ENCODE measurements around the gene PARD3. TPM values are rescaled to one million over a fixed set of nuclear protein-coding genes. Genes with fewer than 3 reads are reported as not detected.

PARD3 gene
- total and polyA plus RNA-seq, 10 of the 15 experiments (the other 5 are each of a cell fraction or from before 2014, with no cell fraction given) = 2.6 to 43.1 (median 13.9) TPM

DNA sequence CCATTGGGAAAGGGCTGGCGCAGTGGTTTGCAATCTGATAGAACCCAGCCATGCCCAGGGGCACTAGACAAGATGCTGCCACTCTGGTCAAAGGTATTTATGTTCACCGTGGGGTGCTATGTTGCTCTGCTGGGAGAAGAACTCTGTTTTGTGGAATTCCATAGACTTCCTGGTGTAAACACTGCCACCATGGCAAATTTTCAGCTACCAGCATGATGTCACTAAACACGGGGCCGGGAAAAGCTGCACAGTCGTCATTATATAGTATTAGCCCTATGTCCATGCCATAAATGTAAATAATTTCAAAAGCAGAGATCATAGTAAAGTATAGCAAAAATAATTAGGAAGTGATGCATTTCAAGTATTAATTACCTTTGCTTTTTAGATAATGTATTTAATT, 500.6 kb downstream of the PARD3 start (continued):
- TF ChIP-seq SIX5 (IDR thresholded peaks at IDR 0.05; ENCODE audit: low read depth, low read length, severe bottlenecking) (no peak), PAX8 (IDR thresholded peaks at IDR 0.05) (no peak), RAD21 (IDR thresholded peaks at IDR 0.05; ENCODE audit: insufficient read depth, low read depth, low read length) (no peak), MTA2 (IDR thresholded peaks at IDR 0.05; ENCODE audit: low read depth) (no peak), STAT1 (conservative IDR thresholded peaks at IDR 0.05) (no peak), SUPT20H (IDR thresholded peaks at IDR 0.05; ENCODE audit: borderline replicate concordance, control insufficient read depth, low read depth, low read length) (no peak), NRF1 (conservative IDR thresholded peaks at IDR 0.05; ENCODE audit: low read depth, low read length) (no peak), BMI1 (IDR thresholded peaks at IDR 0.05; ENCODE audit: borderline replicate concordance) (no peak), NR2C2 (IDR thresholded peaks at IDR 0.05; ENCODE audit: borderline replicate concordance, control insufficient read depth, insufficient read length, low read depth) (no peak)

DNA sequence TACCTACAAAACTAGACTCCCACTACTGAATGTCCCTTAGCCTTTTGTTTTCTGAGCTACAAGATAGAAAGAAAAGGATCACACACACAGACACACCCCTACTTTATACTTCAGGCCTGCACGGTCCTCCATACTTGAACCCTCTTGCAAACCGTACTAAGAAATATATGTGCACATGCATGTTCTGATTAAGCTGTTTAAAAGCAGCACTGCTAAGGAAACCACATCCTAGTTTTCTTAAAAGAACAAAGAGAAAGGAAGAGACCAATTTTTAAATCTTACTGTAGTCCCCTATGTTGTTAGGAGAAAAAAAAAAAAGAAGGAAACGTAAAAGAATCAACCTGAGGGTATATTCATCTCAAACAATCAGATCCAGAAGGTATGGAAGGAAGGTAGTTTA, 501.2 kb downstream of the PARD3 start:
- ChIA-PET POLR2A (interaction anchor here (0.6 to 1.1 kb wide), 2 partner anchors 16 to 66 kb away, joined by 3 read pairs; no protein-coding TSS in a partner anchor), CTCF (interaction anchor here (0.8 to 1.7 kb wide), 6 partner anchors 9 to 324 kb away, joined by 3 to 5 read pairs (median 4); no protein-coding TSS in a partner anchor), RAD21 (ENCODE audit: unreplicated experiment) (interaction anchor here (1.5 kb wide), 1 partner anchor 14 kb away, joined by 3 read pairs; no protein-coding TSS in a partner anchor), SMC1A (ENCODE audit: uncharacterized antibody, unreplicated experiment) (interaction anchor here (1.0 to 3.4 kb wide), 5 partner anchors 10 to 89 kb away, joined by 3 to 16 read pairs (median 5); no protein-coding TSS in a partner anchor)
- WGBS (ENCODE audit: insufficient coverage, insufficient replicate concordance, low lambda C conversion rate, missing lambda C conversion rate) = 18% methylated on average over 3 of the region's 3 CpGs
- Histone ChIP-seq H3K4me2 (ENCODE audit: control insufficient read depth, insufficient read depth) (no peak overlapping the region), H3K4me1 (ENCODE audit: control insufficient read depth, insufficient read depth, low read length) (no peaks in the 10 kb centered on the region), H3K27me3 (replicated peaks in 1 of 2; ENCODE audit: control insufficient read depth in 2 of 2, insufficient read depth in 2 of 2, low read length in 1 of 2) (no peaks in the 10 kb centered on the region), H3K79me2 (ENCODE audit: control insufficient read depth, insufficient read depth, low read length) (no peaks in the 10 kb centered on the region), H3K9me3 (replicated peaks; ENCODE audit: control insufficient read depth, insufficient read depth, low read length) (no peaks in the 10 kb centered on the region), H2AFZ (ENCODE audit: control insufficient read depth, low read depth, low read length) (no peak overlapping the region), H3K27ac (ENCODE audit: control insufficient read depth, insufficient read depth) (no peak overlapping the region), H3K4me3 (no peak overlapping the region), H4K20me1 (ENCODE audit: control insufficient read depth, insufficient read depth) (no peaks in the 10 kb centered on the region), H3K9ac (ENCODE audit: control insufficient read depth, insufficient read depth, low read length) (no peak overlapping the region), H3K36me3 (ENCODE audit: control insufficient read depth in 2 of 2, insufficient read depth in 2 of 2, low read length in 1 of 2) (no peaks in the 10 kb centered on the region)
- DNase-seq (ENCODE audit: low read depth, low spot score) (no peak), ATAC-seq (no peak), FAIRE-seq (no peak)
- intact Hi-C loops (cut with micrococcal nuclease; ENCODE audit: unreplicated experiment) (no loop called here), in situ Hi-C loops (cut with MboI) (no loop called here)
- BruUV-seq (replicated peaks) = no TSS peak
- TF ChIP-seq, protein P1, sequence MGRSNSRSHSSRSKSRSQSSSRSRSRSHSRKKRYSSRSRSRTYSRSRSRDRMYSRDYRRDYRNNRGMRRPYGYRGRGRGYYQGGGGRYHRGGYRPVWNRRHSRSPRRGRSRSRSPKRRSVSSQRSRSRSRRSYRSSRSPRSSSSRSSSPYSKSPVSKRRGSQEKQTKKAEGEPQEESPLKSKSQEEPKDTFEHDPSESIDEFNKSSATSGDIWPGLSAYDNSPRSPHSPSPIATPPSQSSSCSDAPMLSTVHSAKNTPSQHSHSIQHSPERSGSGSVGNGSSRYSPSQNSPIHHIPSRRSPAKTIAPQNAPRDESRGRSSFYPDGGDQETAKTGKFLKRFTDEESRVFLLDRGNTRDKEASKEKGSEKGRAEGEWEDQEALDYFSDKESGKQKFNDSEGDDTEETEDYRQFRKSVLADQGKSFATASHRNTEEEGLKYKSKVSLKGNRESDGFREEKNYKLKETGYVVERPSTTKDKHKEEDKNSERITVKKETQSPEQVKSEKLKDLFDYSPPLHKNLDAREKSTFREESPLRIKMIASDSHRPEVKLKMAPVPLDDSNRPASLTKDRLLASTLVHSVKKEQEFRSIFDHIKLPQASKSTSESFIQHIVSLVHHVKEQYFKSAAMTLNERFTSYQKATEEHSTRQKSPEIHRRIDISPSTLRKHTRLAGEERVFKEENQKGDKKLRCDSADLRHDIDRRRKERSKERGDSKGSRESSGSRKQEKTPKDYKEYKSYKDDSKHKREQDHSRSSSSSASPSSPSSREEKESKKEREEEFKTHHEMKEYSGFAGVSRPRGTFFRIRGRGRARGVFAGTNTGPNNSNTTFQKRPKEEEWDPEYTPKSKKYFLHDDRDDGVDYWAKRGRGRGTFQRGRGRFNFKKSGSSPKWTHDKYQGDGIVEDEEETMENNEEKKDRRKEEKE (IDR thresholded peaks at IDR 0.05) = no peak
- TF ChIP-seq MXI1 (IDR thresholded peaks at IDR 0.05; ENCODE audit: low read depth, low read length) (no peak), ATF7 (IDR thresholded peaks at IDR 0.05; ENCODE audit: low read depth) (no peak), YY1 (IDR thresholded peaks at IDR 0.05; ENCODE audit: low read depth, low read length) (no peak), NR2C1 (IDR thresholded peaks at IDR 0.05) (no peak), KAT2A (conservative IDR thresholded peaks at IDR 0.05; ENCODE audit: control insufficient read depth, low read depth, low read length) (no peak), ZNF207 (IDR thresholded peaks at IDR 0.05; ENCODE audit: borderline replicate concordance) (no peak)
- TF ChIP-seq, protein P2, sequence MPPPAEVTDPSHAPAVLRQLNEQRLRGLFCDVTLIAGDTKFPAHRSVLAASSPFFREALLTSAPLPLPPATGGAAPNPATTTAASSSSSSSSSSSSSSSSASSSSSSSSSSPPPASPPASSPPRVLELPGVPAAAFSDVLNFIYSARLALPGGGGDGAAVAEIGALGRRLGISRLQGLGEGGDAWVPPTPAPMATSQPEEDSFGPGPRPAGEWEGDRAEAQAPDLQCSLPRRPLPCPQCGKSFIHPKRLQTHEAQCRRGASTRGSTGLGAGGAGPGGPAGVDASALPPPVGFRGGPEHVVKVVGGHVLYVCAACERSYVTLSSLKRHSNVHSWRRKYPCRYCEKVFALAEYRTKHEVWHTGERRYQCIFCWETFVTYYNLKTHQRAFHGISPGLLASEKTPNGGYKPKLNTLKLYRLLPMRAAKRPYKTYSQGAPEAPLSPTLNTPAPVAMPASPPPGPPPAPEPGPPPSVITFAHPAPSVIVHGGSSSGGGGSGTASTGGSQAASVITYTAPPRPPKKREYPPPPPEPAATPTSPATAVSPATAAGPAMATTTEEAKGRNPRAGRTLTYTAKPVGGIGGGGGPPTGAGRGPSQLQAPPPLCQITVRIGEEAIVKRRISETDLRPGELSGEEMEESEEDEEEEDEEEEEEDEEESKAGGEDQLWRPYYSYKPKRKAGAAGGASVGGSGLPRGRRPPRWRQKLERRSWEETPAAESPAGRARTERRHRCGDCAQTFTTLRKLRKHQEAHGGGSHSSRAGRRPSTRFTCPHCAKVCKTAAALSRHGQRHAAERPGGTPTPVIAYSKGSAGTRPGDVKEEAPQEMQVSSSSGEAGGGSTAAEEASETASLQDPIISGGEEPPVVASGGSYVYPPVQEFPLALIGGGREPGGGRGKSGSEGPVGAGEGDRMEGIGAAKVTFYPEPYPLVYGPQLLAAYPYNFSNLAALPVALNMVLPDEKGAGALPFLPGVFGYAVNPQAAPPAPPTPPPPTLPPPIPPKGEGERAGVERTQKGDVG (CRISPR knock-in tag; IDR thresholded peaks at IDR 0.05) = no peak

All from GM12878 (cell line).